Activated T-helper 2 cell treated with anti-CD3 and anti-CD28 coated beads, Interferon-gamma antibody, Interleukin-2, Interleukin-4, amounts not matched to agents 10 μg/mL and 5 μg/mL and 100 μg/mL, durations not matched to agents 14 hours and 24 hours and 36 hours (primary cell): ENCODE results near the gene ELK3. TPM values are rescaled to one million over a fixed set of nuclear protein-coding genes. Genes with fewer than 3 reads are reported as not detected.
A peak's percentile ranks its signal among the peaks of the same experiment; 100 is the strongest.

Experiments
- DNase-seq: peaks from one replicate; pipeline ENCODE4 v3.0.0; 2021; ENCODE audit warnings: low spot score
- H3K27ac Mint-ChIP-seq: one replicate; pipeline ENCODE4 v1.8.0; 2021; ENCODE audit warnings: mixed read lengths
- H3K27me3 Mint-ChIP-seq: one replicate; pipeline ENCODE4 v1.8.0; 2021; ENCODE audit warnings: low read depth, mixed read lengths
- H3K36me3 Mint-ChIP-seq: one replicate; pipeline ENCODE4 v1.8.0; 2021; ENCODE audit warnings: low read depth, mixed read lengths
- H3K4me1 Mint-ChIP-seq: one replicate; pipeline ENCODE4 v1.8.0; 2021; ENCODE audit warnings: low read depth, mixed read lengths
- H3K4me3 Mint-ChIP-seq: one replicate; pipeline ENCODE4 v1.8.0; 2021; ENCODE audit warnings: low read depth, mild to moderate bottlenecking, moderate library complexity, mixed read lengths
- H3K9me3 Mint-ChIP-seq: one replicate; pipeline ENCODE4 v1.8.0; 2021; ENCODE audit warnings: mixed read lengths
- intact Hi-C: fragments of 100-400 bp; cut with micrococcal nuclease; formaldehyde crosslinking; loops from one replicate; pipeline ENCODE4 v1.15.1; 2023
- total RNA-seq: library from RNA; stranded (reverse); gene quantifications from 2 replicates; pipeline ENCODE4 v1.2.3, GENCODE V29; 2022

Gene ELK3
- total RNA-seq, 1 donor from 2014 or later, result 39.7 TPM

DNA sequence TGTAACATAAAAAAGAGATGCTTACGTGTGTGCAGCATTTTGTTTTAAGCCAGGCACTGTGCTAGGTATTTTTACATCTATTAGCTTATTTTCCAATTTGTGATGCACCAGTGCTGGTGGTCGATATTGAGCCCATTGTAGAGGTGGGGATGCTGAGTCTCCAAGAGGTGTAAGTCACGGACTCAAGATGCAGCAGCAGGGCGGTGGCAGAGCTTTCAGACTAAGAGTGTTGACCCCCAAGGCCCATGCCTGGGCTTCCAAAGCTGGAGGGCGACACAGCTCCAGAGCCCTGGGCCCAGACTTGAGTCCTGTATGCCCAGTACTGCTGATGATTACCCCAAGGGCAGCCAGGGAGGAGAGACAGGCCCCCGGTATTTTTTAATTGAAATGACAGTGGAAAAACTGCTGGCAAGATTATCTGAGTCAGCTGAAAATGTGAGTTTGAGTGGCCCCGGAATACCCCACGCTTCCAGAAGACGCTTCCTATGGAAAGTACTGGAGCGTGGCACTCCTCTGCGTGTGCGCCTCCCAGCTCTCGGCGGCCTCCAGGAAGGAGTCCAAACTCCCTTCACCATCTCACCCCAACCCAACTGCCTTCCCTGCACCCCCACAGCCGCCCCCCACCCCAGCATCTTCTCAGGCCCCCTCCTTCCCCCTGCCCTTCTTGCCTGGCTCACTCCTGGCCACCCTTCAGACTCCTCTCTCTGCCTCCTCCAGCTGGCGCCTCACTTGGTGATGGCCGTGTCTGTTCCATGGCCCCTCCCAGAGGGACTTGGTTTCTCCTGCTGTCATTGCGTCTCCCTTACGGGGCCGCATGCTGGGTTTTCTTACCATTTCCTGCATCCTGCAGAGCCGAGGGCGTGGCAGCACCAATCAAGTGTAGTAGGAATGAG lies 40.7 kb downstream of the ELK3 start:
- DNase-seq, result no peak
- H3K4me1 Mint-ChIP-seq, result peaks cover 33% of the 10 kb centered on the region
- no peaks in the 10 kb centered on the region for H3K9me3 Mint-ChIP-seq
- no peak overlapping the region for H3K4me3 Mint-ChIP-seq
- H3K36me3 Mint-ChIP-seq, result peaks cover 46% of the 10 kb centered on the region
- no peaks in the 10 kb centered on the region for H3K27me3 Mint-ChIP-seq
- intact Hi-C loops, result no loop called here
- no peak overlapping the region for H3K27ac Mint-ChIP-seq

DNA sequence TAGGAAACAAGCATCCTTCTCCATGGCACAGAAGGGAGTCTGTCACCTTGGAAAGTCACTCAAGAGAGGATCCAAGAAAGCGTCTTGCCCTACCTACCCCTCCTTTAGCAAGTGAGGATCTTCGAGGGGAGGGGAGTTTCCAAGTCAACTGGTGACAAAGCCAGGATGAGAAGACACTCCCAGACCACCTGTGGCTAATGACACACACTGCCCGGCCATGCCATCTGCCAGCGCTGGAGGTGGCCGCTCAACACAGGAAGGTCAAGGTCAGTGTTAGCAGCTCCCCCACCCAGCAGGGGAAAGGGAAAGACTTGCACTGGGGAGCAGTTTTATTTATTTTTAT lies 41.3 kb downstream of the ELK3 start:
- Mint-ChIP-seq H3K9me3 (no peaks in the 10 kb centered on the region), H3K36me3 (peaks cover 45% of the 10 kb centered on the region), H3K27ac (no peak overlapping the region), H3K27me3 (no peaks in the 10 kb centered on the region), H3K4me1 (peaks cover 35% of the 10 kb centered on the region), H3K4me3 (no peak overlapping the region)
- DNase-seq, result no peak
- intact Hi-C loops, result no loop called here

DNA sequence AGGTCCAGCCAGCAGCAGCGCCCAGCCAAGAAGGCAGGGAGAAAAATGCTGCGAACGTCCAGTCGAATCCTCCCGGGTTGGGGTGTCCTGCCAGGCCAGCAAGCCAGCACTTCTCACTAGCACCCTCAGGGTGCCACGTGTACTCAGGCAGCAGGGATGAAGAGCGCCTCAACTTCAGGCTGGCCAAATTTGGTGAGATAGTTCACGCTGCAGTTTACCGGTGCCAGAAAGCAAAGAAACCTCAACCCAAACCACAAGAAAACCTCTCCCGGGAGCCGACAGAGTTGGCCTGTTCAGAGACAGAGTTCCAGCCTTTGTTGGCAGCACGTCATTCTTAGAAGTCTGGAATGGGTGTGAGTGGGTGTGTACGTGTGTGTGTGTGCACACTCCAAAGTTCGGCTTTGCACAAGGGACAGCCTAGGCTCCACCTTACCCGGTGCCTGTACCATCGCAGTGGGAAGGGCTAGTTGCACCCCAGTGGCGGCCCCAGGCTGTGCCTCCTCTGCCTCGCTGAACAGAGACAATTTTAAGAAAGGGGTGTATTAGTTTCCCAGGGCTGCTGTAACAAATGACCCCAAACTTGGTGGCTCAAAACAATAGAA lies 42.1 kb downstream of the ELK3 start:
- H3K27ac Mint-ChIP-seq, result no peak overlapping the region
- peaks cover 38% of the 10 kb centered on the region for H3K4me1 Mint-ChIP-seq
- intact Hi-C loops, result loop anchor here (2.0 kb wide), 1 partner anchor 22 kb away; no protein-coding TSS in a partner anchor
- DNase-seq, result no peak
- peaks cover 48% of the 10 kb centered on the region for H3K36me3 Mint-ChIP-seq
- no peaks in the 10 kb centered on the region for H3K9me3 Mint-ChIP-seq
- no peak overlapping the region for H3K4me3 Mint-ChIP-seq
- H3K27me3 Mint-ChIP-seq, result no peaks in the 10 kb centered on the region

DNA sequence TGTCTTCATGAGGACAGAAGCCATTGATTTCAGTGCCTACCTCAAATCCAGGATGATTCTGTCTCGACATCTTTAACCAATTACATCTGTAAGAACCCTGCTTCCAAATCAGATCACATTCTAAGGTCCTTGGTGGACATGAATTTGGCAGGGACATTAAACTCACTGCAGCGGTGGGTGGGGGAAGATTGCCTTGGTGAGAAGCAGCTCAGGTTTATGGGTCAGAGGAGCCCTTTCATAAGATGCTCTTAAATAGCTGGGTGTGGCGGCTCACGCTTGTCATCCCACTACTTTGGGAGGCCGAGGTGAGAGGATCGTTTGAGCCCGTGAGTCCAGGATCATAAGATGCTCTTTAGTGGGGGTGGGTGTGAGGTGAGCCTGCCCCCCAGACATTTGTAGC lies 42.9 kb downstream of the ELK3 start:
- peaks cover 50% of the 10 kb centered on the region for H3K36me3 Mint-ChIP-seq
- no peak overlapping the region for H3K27ac Mint-ChIP-seq
- intact Hi-C loops, result loop anchor here (2.0 kb wide), 1 partner anchor 22 kb away; no protein-coding TSS in a partner anchor
- H3K4me3 Mint-ChIP-seq, result no peak overlapping the region
- H3K4me1 Mint-ChIP-seq, result peaks cover 44% of the 10 kb centered on the region
- no peaks in the 10 kb centered on the region for H3K9me3 Mint-ChIP-seq
- no peak for DNase-seq
- H3K27me3 Mint-ChIP-seq, result no peaks in the 10 kb centered on the region

DNA sequence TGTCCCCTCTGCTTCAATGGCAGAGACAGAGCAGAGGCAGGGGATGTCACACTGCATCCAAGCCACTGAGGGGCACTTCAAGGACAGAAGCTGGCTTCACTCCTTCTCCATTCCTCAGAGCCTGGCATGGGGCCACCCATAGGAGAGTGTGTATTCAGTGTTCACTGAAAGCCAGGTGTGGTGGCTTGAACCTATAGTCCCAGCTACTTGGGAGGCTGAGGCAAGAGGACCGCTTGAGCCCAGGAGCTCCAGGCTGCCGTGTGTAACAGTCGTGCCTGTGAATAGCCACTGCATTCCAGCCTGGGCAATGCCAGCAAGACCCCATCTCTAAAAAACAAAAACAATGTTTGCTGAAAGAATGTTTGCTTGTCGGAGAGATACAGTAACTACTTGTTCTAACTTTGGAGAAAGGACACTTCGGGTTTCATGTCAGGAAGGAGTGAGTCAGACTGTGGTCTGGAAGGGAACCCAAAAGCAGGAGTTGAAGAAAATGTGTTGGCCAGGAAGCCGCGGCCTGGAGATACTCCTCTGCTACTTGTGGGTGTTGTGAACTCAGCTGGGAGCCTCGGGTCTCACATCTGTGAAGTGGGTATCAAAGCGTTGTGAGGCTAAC lies 43.4 kb downstream of the ELK3 start:
- DNase-seq, result peak; percentile 25
- Mint-ChIP-seq H3K4me3 (peak overlapping the region; percentile 34), H3K27me3 (no peaks in the 10 kb centered on the region), H3K27ac (peak overlapping the region; percentile 27), H3K4me1 (peaks cover 48% of the 10 kb centered on the region), H3K36me3 (peaks cover 50% of the 10 kb centered on the region), H3K9me3 (no peaks in the 10 kb centered on the region)
- intact Hi-C loops, result loop anchor here (2.0 kb wide), 1 partner anchor 23 kb away; no protein-coding TSS in a partner anchor

DNA sequence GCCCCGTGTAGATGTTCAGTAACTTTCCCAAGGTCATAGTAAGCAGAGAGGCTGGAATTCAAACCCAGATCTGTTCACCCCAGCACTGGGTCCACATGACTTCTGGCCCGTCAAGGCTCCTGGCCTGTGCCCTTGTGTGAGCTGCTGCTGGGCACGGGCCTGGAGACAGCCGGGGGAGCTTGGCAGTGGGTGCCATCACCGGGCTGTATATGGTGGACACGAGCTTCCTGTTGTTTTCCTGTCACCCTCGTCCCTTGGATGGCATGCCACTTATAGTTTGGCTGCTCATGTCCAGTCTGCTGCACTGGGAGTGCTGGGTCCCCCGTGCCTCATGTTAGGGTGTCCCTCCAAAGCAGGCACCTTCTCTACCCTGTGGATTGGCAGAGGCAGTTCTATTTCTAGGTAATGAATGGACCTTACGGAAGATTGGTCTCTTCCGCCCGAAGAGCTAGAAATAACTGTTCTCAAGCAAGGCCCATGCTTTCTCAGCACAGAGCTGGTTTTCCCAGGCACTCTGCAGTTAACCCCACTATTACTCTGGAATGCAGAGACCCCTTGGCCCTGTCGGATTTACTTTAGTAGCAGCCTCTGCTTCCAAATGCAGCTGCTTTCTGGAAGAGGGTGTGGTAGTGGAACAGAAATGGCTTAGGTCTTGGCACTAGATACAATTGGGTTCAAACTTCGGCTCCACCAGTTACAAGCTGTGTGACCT lies 44.3 kb downstream of the ELK3 start:
- H3K36me3 Mint-ChIP-seq, result peaks cover 59% of the 10 kb centered on the region
- no peak overlapping the region for H3K27ac Mint-ChIP-seq
- no peaks in the 10 kb centered on the region for H3K9me3 Mint-ChIP-seq
- H3K4me1 Mint-ChIP-seq, result peaks cover 56% of the 10 kb centered on the region
- intact Hi-C loops, result no loop called here
- no peak overlapping the region for H3K4me3 Mint-ChIP-seq
- no peaks in the 10 kb centered on the region for H3K27me3 Mint-ChIP-seq
- DNase-seq, result no peak

DNA sequence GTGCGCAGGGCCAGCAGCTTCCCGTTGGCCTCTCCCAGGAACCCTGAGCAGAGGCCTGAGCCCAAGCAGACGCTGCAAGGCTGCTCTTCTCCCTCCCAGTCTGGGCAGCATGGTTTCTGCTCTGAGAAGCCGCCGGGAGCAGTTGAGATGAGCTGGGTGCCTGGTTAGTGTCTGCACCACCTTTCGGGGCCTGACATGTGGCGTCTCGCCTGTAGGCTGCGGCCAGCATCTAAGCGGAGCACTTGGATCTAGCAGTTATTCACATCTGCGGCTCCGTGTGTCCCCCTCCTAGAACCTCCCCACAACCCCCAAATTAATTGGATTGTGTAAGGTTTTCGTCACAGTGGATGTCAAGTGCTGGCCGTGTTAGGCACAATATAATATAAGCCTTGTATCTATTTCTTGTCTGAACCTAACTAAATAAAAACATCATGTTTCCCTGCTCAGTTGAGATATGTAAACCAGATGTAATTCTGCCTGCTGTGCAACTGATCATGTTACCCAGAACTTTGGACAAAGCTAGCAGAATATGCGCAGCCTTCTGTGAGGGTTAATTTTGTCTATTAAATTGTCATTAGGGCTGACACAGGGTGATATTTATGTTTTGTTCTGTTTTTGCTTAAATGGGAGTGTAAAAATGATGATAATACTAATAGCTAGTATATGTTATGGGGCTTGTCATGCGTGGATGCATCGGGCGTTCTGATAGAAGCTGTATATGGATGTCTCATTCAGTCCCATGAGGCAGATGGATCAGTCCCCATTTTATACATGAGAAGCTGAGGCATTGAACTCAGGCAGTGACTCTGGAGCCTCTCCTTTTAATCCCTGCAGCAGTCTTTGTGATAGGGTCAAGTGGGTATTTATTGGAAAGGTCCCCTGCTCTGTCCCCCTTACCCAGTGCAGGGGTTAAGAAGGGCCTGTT lies 45.8 kb downstream of the ELK3 start:
- H3K27ac Mint-ChIP-seq, result no peak overlapping the region
- H3K9me3 Mint-ChIP-seq, result no peaks in the 10 kb centered on the region
- peaks cover 56% of the 10 kb centered on the region for H3K4me1 Mint-ChIP-seq
- H3K36me3 Mint-ChIP-seq, result peaks cover 53% of the 10 kb centered on the region
- no peak overlapping the region for H3K4me3 Mint-ChIP-seq
- DNase-seq, result no peak
- no peaks in the 10 kb centered on the region for H3K27me3 Mint-ChIP-seq
- intact Hi-C loops, result no loop called here

DNA sequence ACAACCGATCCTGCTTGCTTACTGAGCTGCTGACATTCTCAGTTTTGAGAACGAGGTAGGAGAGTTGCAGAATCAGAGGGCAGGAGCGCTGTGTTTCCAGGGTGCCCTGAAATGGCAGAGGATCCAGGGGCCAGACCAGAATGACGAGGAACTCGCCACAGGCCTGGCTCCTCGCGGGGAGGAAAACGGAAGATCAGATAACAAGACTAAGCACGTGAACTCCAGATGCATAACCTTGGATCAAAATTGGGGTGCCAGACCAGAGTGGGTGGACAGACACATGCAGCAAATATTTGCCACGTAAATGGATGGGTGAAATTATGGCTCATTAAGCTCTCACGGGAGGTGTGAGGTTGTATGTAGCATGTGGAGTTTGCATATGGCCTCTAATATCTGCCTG lies 46.5 kb downstream of the ELK3 start:
- peaks cover 51% of the 10 kb centered on the region for H3K4me1 Mint-ChIP-seq
- intact Hi-C loops, result no loop called here
- no peak overlapping the region for H3K4me3 Mint-ChIP-seq
- no peak for DNase-seq
- H3K27ac Mint-ChIP-seq, result no peak overlapping the region
- no peaks in the 10 kb centered on the region for H3K27me3 Mint-ChIP-seq
- H3K36me3 Mint-ChIP-seq, result peaks cover 46% of the 10 kb centered on the region
- no peaks in the 10 kb centered on the region for H3K9me3 Mint-ChIP-seq

DNA sequence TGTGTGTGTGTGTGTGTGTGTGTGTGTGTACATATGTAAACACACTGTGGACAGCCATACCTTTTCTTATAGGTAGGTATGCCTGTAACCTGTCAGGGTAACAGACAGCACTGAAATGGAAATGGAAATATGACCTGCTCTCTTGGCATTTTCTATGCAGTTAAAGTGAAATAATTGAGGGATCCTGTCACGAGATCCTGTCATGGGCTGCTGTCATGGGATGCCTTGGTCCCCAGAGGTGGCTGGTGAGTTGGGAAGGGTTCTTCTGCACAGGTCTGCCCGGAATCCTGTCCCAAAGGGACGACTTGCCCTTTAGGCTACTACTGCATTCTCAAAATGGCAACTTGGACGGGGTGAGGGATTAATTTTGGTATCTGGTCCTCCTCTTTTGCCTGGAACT lies 47.3 kb downstream of the ELK3 start:
- Mint-ChIP-seq H3K4me1 (peaks cover 45% of the 10 kb centered on the region), H3K4me3 (no peak overlapping the region), H3K27ac (no peak overlapping the region), H3K36me3 (peaks cover 42% of the 10 kb centered on the region), H3K9me3 (no peaks in the 10 kb centered on the region), H3K27me3 (no peaks in the 10 kb centered on the region)
- no peak for DNase-seq
- intact Hi-C loops, result no loop called here

DNA sequence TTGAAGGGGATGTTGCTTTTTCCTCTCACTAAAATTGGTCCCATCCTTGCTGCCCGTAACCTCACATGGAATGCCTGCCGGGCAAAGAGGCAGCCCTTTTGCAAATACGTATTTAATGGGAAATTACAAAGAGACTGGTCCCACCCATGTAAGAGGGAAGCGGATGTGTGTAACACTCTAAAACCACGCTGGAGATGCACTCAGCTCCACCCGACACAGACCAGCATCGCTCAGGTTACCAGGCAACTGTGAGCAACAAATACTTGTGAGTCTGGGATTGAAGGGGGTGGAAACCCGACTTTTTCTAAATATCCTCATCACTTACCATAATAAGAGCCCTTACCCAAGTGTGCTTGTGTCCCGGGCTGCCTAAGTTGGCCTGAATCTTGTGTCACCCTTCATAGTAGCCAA lies 47.7 kb downstream of the ELK3 start:
- intact Hi-C loops, result no loop called here
- no peak overlapping the region for H3K4me3 Mint-ChIP-seq
- H3K27me3 Mint-ChIP-seq, result no peaks in the 10 kb centered on the region
- DNase-seq, result peak; percentile 54
- peaks cover 41% of the 10 kb centered on the region for H3K4me1 Mint-ChIP-seq
- H3K27ac Mint-ChIP-seq, result no peak overlapping the region
- no peaks in the 10 kb centered on the region for H3K9me3 Mint-ChIP-seq
- H3K36me3 Mint-ChIP-seq, result peaks cover 42% of the 10 kb centered on the region

DNA sequence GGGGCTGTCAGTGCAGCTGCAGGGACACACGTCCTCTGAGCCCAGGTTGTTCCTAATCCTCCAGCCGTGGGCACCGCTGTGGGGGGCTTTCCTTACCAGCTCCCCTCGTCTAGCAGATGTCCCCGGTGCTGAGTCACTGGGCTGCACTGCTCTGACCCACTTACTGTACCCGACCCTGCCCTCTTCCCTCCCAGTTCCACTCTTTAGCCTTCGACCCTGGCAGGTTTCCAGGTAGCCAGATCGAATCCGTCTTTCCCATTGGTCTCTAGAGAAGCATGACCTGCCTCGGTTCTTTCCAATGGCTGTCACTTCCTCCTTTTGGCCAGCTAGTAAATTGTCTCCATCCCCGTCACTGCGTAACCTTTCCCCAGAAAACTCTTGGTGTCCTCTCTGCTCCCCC lies 48.4 kb downstream of the ELK3 start:
- no peaks in the 10 kb centered on the region for H3K9me3 Mint-ChIP-seq
- peaks cover 45% of the 10 kb centered on the region for H3K36me3 Mint-ChIP-seq
- DNase-seq, result no peak
- H3K27ac Mint-ChIP-seq, result peak overlapping the region; percentile 2
- peaks cover 38% of the 10 kb centered on the region for H3K4me1 Mint-ChIP-seq
- intact Hi-C loops, result no loop called here
- no peak overlapping the region for H3K4me3 Mint-ChIP-seq
- no peaks in the 10 kb centered on the region for H3K27me3 Mint-ChIP-seq

DNA sequence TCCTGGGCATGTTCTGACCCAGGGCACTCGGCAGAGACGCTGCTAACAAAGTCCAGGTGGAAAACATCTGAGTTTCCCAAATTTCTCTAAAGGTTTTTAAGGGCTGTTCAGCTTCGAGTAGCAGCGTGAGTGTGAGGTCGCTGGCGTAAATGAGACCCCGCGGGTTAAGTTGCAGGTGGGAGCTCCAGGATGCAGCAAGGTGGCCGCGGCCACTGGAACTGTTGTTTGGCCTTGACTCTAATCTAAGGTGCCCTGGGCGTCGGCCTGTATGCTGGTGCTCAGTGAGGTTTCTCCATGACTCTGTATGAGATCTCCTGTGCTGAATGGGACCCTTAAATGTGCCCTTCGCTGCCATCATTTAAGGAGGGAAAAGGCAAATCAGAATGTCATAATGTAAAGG lies 50.7 kb downstream of the ELK3 start:
- intact Hi-C loops, result no loop called here
- H3K9me3 Mint-ChIP-seq, result no peaks in the 10 kb centered on the region
- peaks cover 54% of the 10 kb centered on the region for H3K36me3 Mint-ChIP-seq
- H3K4me3 Mint-ChIP-seq, result no peak overlapping the region
- no peaks in the 10 kb centered on the region for H3K27me3 Mint-ChIP-seq
- no peak overlapping the region for H3K27ac Mint-ChIP-seq
- DNase-seq, result no peak
- H3K4me1 Mint-ChIP-seq, result peaks cover 34% of the 10 kb centered on the region
